Raji (cell line): Measurements from ENCODE around the gene CRYBB1.
A peak's percentile ranks its signal among the peaks of the same experiment; 100 is the strongest.

Source experiments
- POLR2A ChIP-seq: IDR thresholded peaks from 2 replicates; pipeline ENCODE4 v1.6.1; 2011; ENCODE audit warnings: low read depth, low read length, control low read depth; ENCODE audit not compliant: insufficient read depth

The CRYBB1 gene

GRCh38 chr22:26599505-26599904 is 18.3 kb downstream of the CRYBB1 start:
- TF ChIP-seq POLR2A, result no peak

- no peak for TF ChIP-seq POLR2A
These were observed 20.3 kb downstream of the CRYBB1 start for GRCh38 chr22:26597480-26597879.

GRCh38 chr22:26597026-26597425 is 20.8 kb downstream of the CRYBB1 start:
- TF ChIP-seq POLR2A, result no peak

- TF ChIP-seq POLR2A, result no peak
These were observed 24.1 kb downstream of the CRYBB1 start for GRCh38 chr22:26593763-26594162.

- TF ChIP-seq POLR2A, result no peak
These were observed 25.4 kb downstream of the CRYBB1 start for GRCh38 chr22:26592421-26592891.

- peak; percentile 64; the same call in 1 of the 2 replicates for TF ChIP-seq POLR2A
These were observed 27.7 kb downstream of the CRYBB1 start, which contains the start of gene TPST2 for GRCh38 chr22:26589845-26590736. TSS of gene TPST2 (minus strand) at chr22:26590132. CDS start at chr22:26541630, 48,502 bp downstream.

GRCh38 chr22:26589367-26589844 is 28.4 kb downstream of the CRYBB1 start:
- no peak for TF ChIP-seq POLR2A

GRCh38 chr22:26588729-26589366 is 29.0 kb downstream of the CRYBB1 start:
- no peak for TF ChIP-seq POLR2A

GRCh38 chr22:26587991-26588613 is 29.7 kb downstream of the CRYBB1 start:
- TF ChIP-seq POLR2A, result no peak

- no peak for TF ChIP-seq POLR2A
These were observed 31.1 kb downstream of the CRYBB1 start for GRCh38 chr22:26586556-26587325.

- no peak for TF ChIP-seq POLR2A
These were observed 32.6 kb downstream of the CRYBB1 start for GRCh38 chr22:26585104-26585790.

GRCh38 chr22:26584010-26584409 is 33.8 kb downstream of the CRYBB1 start:
- no peak for TF ChIP-seq POLR2A

GRCh38 chr22:26581633-26582168 is 36.1 kb downstream of the CRYBB1 start:
- no peak for TF ChIP-seq POLR2A

- no peak for TF ChIP-seq POLR2A
These were observed 36.8 kb downstream of the CRYBB1 start for GRCh38 chr22:26581026-26581425.
